HepG2 (cell line): Measurements from ENCODE around the gene RAET1E. TPM values are rescaled to one million over a fixed set of nuclear protein-coding genes. Genes with fewer than 3 reads are reported as not detected.

Experiments
- ARNT ChIP-seq: fragments of 450-650 bp; IDR thresholded peaks from 2 replicates; pipeline ENCODE4 v1.6.1; 2017
- ARNT2 ChIP-seq: sonication (generic); formaldehyde crosslinking; IDR thresholded peaks from 2 replicates; pipeline ENCODE4 v1.8.0; 2022; ENCODE audit warnings: mild to moderate bottlenecking, low read depth, missing genetic modification reagents, moderate library complexity
- CENPT ChIP-seq: sonication (generic); formaldehyde crosslinking; IDR thresholded peaks from 2 replicates; pipeline ENCODE4 v1.8.0; 2022; ENCODE audit warnings: low read depth, mild to moderate bottlenecking, moderate library complexity, missing genetic modification reagents
- ELF1 ChIP-seq: sonication (generic); formaldehyde crosslinking; IDR thresholded peaks from 2 replicates; pipeline ENCODE4 v1.4.0; 2020; ENCODE audit warnings: missing genetic modification reagents
- HOXA9 ChIP-seq: sonication (generic); formaldehyde crosslinking; IDR thresholded peaks from 2 replicates; pipeline ENCODE4 v1.8.1; 2022; ENCODE audit warnings: missing genetic modification reagents, mild to moderate bottlenecking, moderate library complexity, borderline replicate concordance
- IKZF4 ChIP-seq: sonication (generic); formaldehyde crosslinking; IDR thresholded peaks from 2 replicates; pipeline ENCODE4 v1.5.1; 2020; ENCODE audit warnings: borderline replicate concordance, mild to moderate bottlenecking, low read depth, missing genetic modification reagents; ENCODE audit errors: not compliant biosample characterization
- MED13 ChIP-seq: sonication (generic); formaldehyde crosslinking; IDR thresholded peaks from 2 replicates; pipeline ENCODE4 v1.5.0; 2020; ENCODE audit warnings: missing genetic modification reagents
- NCOA1 ChIP-seq: sonication (generic); formaldehyde crosslinking; IDR thresholded peaks from 2 replicates; pipeline ENCODE4 v1.9.0; 2021; ENCODE audit warnings: missing genetic modification reagents
- NFKB2 ChIP-seq: sonication (generic); formaldehyde crosslinking; IDR thresholded peaks from 2 replicates; pipeline ENCODE4 v1.4.0; 2020; ENCODE audit warnings: missing genetic modification reagents, borderline replicate concordance
- NFKBIZ ChIP-seq: IDR thresholded peaks from 2 replicates; pipeline ENCODE4 v1.6.1; 2018; ENCODE audit warnings: missing genetic modification reagents, missing compliant biosample characterization
- NR2F2 ChIP-seq: IDR thresholded peaks from 2 replicates; pipeline ENCODE4 v1.6.1; 2012; ENCODE audit warnings: low read depth, inconsistent platforms, borderline replicate concordance
- RAD21 ChIP-seq: fragments of 450-650 bp; formaldehyde crosslinking; IDR thresholded peaks from 2 replicates; pipeline ENCODE4 v1.5.0; 2020; ENCODE audit warnings: mild to moderate bottlenecking
- RORA ChIP-seq: sonication (generic); formaldehyde crosslinking; IDR thresholded peaks from 2 replicates; pipeline ENCODE4 v1.5.0; 2020; ENCODE audit warnings: mild to moderate bottlenecking, missing genetic modification reagents, moderate library complexity
- SMYD3 ChIP-seq: sonication (generic); formaldehyde crosslinking; IDR thresholded peaks from 2 replicates; pipeline ENCODE4 v1.8.1; 2023; ENCODE audit warnings: mild to moderate bottlenecking, missing genetic modification reagents
- SNAI1 ChIP-seq: sonication (generic); formaldehyde crosslinking; IDR thresholded peaks from 2 replicates; pipeline ENCODE4 v1.5.0; 2020; ENCODE audit warnings: mild to moderate bottlenecking, missing genetic modification reagents, borderline replicate concordance
- SOX6 ChIP-seq, 2 experiments: fragments of 450-650 bp in 1 of 2; sonication (generic) in 1 of 2; formaldehyde crosslinking in 1 of 2; IDR thresholded peaks; 2 replicates each; pipeline versions ENCODE4 v1.4.0 to v1.6.1; 2017 to 2020; ENCODE audit warnings: antibody characterized with exemption in 1 of 2, mild to moderate bottlenecking in 1 of 2, missing genetic modification reagents in 1 of 2
- SUZ12 ChIP-seq: fragments of 150-350 bp; IDR thresholded peaks from 2 replicates; pipeline ENCODE4 v1.6.1; 2014; ENCODE audit warnings: low read depth, low read length
- TAF15 ChIP-seq: fragments of 200-400 bp; formaldehyde crosslinking; IDR thresholded peaks from one replicate; pipeline ENCODE4 v1.6.1; 2018; ENCODE audit warnings: mild to moderate bottlenecking, low read depth, low read length; ENCODE audit not compliant: poor library complexity, severe bottlenecking
- TOPORS ChIP-seq: sonication (generic); formaldehyde crosslinking; IDR thresholded peaks from 2 replicates; pipeline ENCODE4 v1.8.0; 2023; ENCODE audit warnings: mild to moderate bottlenecking, missing genetic modification reagents
- ZBTB42 ChIP-seq: sonication (generic); formaldehyde crosslinking; IDR thresholded peaks from 2 replicates; pipeline ENCODE4 v1.5.0; 2020; ENCODE audit warnings: mild to moderate bottlenecking, missing genetic modification reagents
- ZC3H13 ChIP-seq: sonication (generic); formaldehyde crosslinking; IDR thresholded peaks from 2 replicates; pipeline ENCODE4 v1.8.1; 2023; ENCODE audit warnings: mild to moderate bottlenecking, missing genetic modification reagents, moderate library complexity
- ZFY ChIP-seq: sonication (generic); formaldehyde crosslinking; IDR thresholded peaks from 2 replicates; pipeline ENCODE4 v1.4.0; 2020; ENCODE audit warnings: missing genetic modification reagents
- ZNF24 ChIP-seq: fragments of 450-650 bp; IDR thresholded peaks from 2 replicates; pipeline ENCODE4 v1.6.1; 2017; ENCODE audit warnings: antibody characterized with exemption, mild to moderate bottlenecking
- ZNF253 ChIP-seq: sonication (generic); formaldehyde crosslinking; IDR thresholded peaks from 2 replicates; pipeline ENCODE4 v1.8.0; 2022; ENCODE audit warnings: mild to moderate bottlenecking, missing genetic modification reagents, borderline replicate concordance
- ZNF333 ChIP-seq: sonication (generic); formaldehyde crosslinking; IDR thresholded peaks from 2 replicates; pipeline ENCODE4 v1.4.0; 2020; ENCODE audit warnings: mild to moderate bottlenecking, missing genetic modification reagents, borderline replicate concordance
- ZNF337 ChIP-seq: sonication (generic); formaldehyde crosslinking; IDR thresholded peaks from 2 replicates; pipeline ENCODE4 v1.5.1; 2020; ENCODE audit warnings: missing genetic modification reagents, low read depth, mild to moderate bottlenecking, borderline replicate concordance
- ZNF441 ChIP-seq: sonication (generic); formaldehyde crosslinking; IDR thresholded peaks from 2 replicates; pipeline ENCODE4 v1.7.0; 2021; ENCODE audit warnings: missing genetic modification reagents, borderline replicate concordance
- ZNF556 ChIP-seq: sonication (generic); formaldehyde crosslinking; IDR thresholded peaks from 2 replicates; pipeline ENCODE4 v1.4.0; 2020; ENCODE audit warnings: mild to moderate bottlenecking, missing genetic modification reagents, borderline replicate concordance
- ZNF572 ChIP-seq: sonication (generic); formaldehyde crosslinking; IDR thresholded peaks from 2 replicates; pipeline ENCODE4 v1.5.1; 2020; ENCODE audit warnings: mild to moderate bottlenecking, missing genetic modification reagents
- ZNF713 ChIP-seq: sonication (generic); formaldehyde crosslinking; IDR thresholded peaks from 2 replicates; pipeline ENCODE4 v1.4.0; 2020; ENCODE audit warnings: mild to moderate bottlenecking, missing genetic modification reagents
- ZSCAN25 ChIP-seq: sonication (generic); formaldehyde crosslinking; IDR thresholded peaks from 2 replicates; pipeline ENCODE4 v1.8.0; 2022; ENCODE audit warnings: mild to moderate bottlenecking, missing genetic modification reagents
- polyA plus RNA-seq, 8 experiments: library from polyadenylated mRNA; depleted of rRNA in 3 of 8; stranded (reverse) in 7 of 8; unstranded in 1 of 8; fragments of >200 nt; fragmentation: Illumina TruSeq in 4 of 8; extraction: Trizol in 4 of 8; gene quantifications; 2 replicates each; pipeline versions ENCODE4 v1.2.1 to v1.2.3, GENCODE V29; 2011 to 2016; ENCODE audit warnings: low read depth in 4 of 8, missing spikeins in 1 of 8, mixed read lengths in 1 of 8; ENCODE audit not compliant: insufficient read depth in 1 of 8
- total RNA-seq, 5 experiments: library from RNA; depleted of rRNA; stranded (reverse); fragments of >200 nt; fragmentation: Illumina TruSeq; extraction: Trizol; gene quantifications; 2 replicates each; pipeline ENCODE4 v1.2.3, GENCODE V29; 2016; ENCODE audit warnings: low read depth in 1 of 5
- TF ChIP-seq, protein P1 (sequence below): sonication (generic); formaldehyde crosslinking; IDR thresholded peaks from 2 replicates; pipeline ENCODE4 v1.4.0; 2020; ENCODE audit warnings: missing genetic modification reagents

Gene RAET1E
- total and polyA plus RNA-seq, 2 of the 13 experiments (the other 11 are each of a cell fraction or from before 2014, with no cell fraction given): not detected

DNA sequence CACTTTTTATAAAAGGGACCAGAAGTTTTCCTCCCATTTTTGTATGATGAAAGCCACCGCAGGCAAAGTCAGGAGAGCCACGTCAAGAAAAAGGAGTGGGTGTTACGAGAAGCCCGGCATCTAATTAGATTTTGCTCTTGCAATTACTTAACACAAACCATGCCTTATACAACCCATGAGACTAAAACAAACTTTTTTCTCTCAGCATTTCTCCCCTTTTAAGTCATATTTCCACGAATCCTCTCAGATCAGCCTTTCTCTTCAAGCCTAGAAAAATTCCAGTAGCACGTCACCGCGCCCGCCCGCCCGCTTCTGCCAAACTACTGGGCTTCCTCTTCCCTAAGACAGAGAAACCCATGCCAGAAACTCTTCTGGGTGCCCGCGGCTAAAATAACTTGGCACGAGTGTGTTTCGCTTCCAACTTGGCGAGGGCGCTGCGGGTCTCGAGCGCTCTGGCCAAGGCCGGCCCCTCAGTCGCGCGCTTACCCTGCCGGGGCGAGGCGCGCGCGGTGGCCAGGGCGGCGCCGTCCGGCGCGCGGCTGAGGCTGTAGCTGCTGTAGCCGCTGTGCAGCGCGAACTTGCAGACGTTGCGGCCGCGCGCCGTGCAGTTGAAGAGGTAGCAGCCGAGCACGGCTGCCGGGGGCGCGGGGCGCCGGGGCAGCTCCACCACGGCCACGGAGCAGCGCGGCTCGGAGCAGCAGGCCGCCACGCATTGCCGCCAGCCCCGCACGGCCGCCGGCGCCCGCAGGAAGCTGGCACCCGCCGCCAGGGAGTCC lies 34.8 kb downstream of the RAET1E start (continued):
- TF ChIP-seq SOX6 (IDR thresholded peaks at IDR 0.05): no peak
- TF ChIP-seq SOX6 (CRISPR knock-in tag; IDR thresholded peaks at IDR 0.05): no peak
- TF ChIP-seq ZNF24: no peak
- TF ChIP-seq ZC3H13 (CRISPR knock-in tag): no peak
- no peak for TF ChIP-seq ZNF333 (CRISPR knock-in tag)
- no peak for TF ChIP-seq TAF15
- TF ChIP-seq, protein P1, sequence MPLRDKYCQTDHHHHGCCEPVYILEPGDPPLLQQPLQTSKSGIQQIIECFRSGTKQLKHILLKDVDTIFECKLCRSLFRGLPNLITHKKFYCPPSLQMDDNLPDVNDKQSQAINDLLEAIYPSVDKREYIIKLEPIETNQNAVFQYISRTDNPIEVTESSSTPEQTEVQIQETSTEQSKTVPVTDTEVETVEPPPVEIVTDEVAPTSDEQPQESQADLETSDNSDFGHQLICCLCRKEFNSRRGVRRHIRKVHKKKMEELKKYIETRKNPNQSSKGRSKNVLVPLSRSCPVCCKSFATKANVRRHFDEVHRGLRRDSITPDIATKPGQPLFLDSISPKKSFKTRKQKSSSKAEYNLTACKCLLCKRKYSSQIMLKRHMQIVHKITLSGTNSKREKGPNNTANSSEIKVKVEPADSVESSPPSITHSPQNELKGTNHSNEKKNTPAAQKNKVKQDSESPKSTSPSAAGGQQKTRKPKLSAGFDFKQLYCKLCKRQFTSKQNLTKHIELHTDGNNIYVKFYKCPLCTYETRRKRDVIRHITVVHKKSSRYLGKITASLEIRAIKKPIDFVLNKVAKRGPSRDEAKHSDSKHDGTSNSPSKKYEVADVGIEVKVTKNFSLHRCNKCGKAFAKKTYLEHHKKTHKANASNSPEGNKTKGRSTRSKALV (CRISPR knock-in tag): peak; percentile 98
- no peak for TF ChIP-seq SNAI1 (CRISPR knock-in tag)
- TF ChIP-seq NFKBIZ: no peak
- TF ChIP-seq TOPORS: no peak
- peak; percentile 80 for TF ChIP-seq ZSCAN25
- no peak; the same call in 1 of the 2 replicates for TF ChIP-seq SMYD3 (CRISPR knock-in tag)
- TF ChIP-seq ARNT: no peak
- TF ChIP-seq ZNF572 (CRISPR knock-in tag): no peak
- no peak for TF ChIP-seq SUZ12
- TF ChIP-seq MED13 (CRISPR knock-in tag): peak; percentile 6; the same call in 1 of the 2 replicates
- no peak for TF ChIP-seq RORA
- no peak for TF ChIP-seq NFKB2 (CRISPR knock-in tag)
- TF ChIP-seq ZNF441 (CRISPR knock-in tag): 0 out of 2 replicates have a peak, but pooled peaks have one; percentile 1
- TF ChIP-seq ARNT2 (CRISPR knock-in tag): peak; percentile 78
- 0 out of 2 replicates have a peak, but pooled peaks have one; percentile 25 for TF ChIP-seq ZBTB42 (CRISPR knock-in tag)
- peak; percentile 45 for TF ChIP-seq RAD21 (CRISPR knock-in tag)
- 0 out of 2 replicates have a peak, but pooled peaks have one; percentile 13 for TF ChIP-seq ZNF253
- TF ChIP-seq NCOA1 (CRISPR knock-in tag): no peak
- TF ChIP-seq ELF1: no peak
- peak; percentile 41; the same call in 1 of the 2 replicates for TF ChIP-seq ZNF337 (CRISPR knock-in tag)
- TF ChIP-seq HOXA9 (CRISPR knock-in tag): no peak
- TF ChIP-seq ZFY (CRISPR knock-in tag): no peak
- no peak for TF ChIP-seq NR2F2
- TF ChIP-seq ZNF713 (CRISPR knock-in tag): no peak
- peak; percentile 22; the same call in 1 of the 2 replicates for TF ChIP-seq CENPT (CRISPR knock-in tag)
- peak; percentile 15 for TF ChIP-seq IKZF4 (CRISPR knock-in tag)
- TF ChIP-seq ZNF556 (CRISPR knock-in tag): no peak
